ENCODE data around the gene TMEM235. TPM values are rescaled to one million over a fixed set of nuclear protein-coding genes. Genes with fewer than 3 reads are reported as not detected.
A peak's percentile ranks its signal among the peaks of the same experiment; 100 is the strongest.

TMEM235 gene
- total RNA-seq, 1 donor from 2014 or later: not detected

DNA sequence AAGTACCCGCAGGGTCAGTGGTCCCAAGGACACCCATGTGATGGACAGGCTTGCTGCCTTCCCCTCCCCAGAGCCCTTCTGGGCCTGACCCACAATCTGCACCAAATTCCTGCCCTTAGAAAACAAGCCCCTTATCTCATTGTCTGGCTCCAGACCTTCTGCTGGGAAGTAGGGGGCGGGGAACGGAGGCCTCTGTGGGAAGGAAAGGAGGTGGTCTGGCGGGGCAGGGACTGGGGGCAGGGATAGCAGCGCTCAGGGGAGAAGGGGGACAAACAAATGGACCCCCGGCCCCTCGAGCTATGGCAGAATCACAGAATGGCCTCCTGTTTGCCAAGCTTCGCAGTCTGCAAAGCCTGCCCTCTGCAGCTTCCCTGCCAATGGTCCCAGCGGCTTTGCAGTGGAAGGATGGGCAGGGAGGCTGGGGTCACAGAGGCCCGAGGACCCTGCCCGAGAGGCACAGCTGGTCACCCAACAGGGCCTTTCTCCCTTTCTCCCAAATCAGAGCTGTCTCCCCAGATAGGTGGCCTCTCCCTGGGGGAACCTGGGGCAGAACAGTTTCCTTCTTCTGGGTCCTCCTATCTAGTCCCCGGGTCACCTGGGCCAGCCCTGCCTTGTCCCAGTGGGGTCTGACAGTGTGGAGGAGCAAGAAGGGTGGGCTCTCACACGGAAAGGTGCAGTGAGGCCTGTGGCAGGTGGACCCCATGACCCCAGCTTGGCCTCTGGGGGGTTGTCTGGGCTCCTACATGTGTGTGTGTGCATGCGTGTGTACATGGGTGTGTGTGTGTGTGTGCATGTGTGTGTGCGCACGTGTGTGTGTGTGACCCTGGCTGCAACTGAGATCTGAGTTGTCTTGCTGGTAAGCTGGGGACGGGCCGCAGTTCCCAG, 25.5 kb downstream of the TMEM235 start:
- Histone ChIP-seq H3F3A (ENCODE audit: low read depth) (no peaks in the 10 kb centered on the region), H3K4me3 (no peak overlapping the region), H3K9me3 (ENCODE audit: low read depth) (no peaks in the 10 kb centered on the region), H3K79me2 (ENCODE audit: low read depth) (peaks cover 6% of the 10 kb centered on the region), H2AFZ (replicated peaks) (peak overlapping the region; percentile 52), H3K36me3 (no peaks in the 10 kb centered on the region), H3K27me3 (no peaks in the 10 kb centered on the region), H3K9ac (no peak overlapping the region), H4K20me1 (ENCODE audit: low read depth) (no peaks in the 10 kb centered on the region), H3K4me2 (peak overlapping the region; percentile 32), H3K4me1 (peaks cover 33% of the 10 kb centered on the region), H3K27ac (no peak overlapping the region)
- peak; percentile 51 for DNase-seq (ENCODE audit: low spot score)
- peak overlapping the region; percentile 38 for H3K4me3 Mint-ChIP-seq
- H3K36me3 Mint-ChIP-seq: no peaks in the 10 kb centered on the region
- peaks cover 34% of the 10 kb centered on the region for H3K4me1 Mint-ChIP-seq
- H3K27ac Mint-ChIP-seq: peak overlapping the region; percentile 79
- peaks cover 4% of the 10 kb centered on the region for H3K27me3 Mint-ChIP-seq (ENCODE audit: insufficient read depth, low read depth)
- TF ChIP-seq EZH2phosphoT487 (IDR thresholded peaks at IDR 0.05): no peak
- TF ChIP-seq EZH2 (IDR thresholded peaks at IDR 0.05): no peak
- no peak for TF ChIP-seq CTCF (IDR thresholded peaks at IDR 0.05)
- no peaks in the 10 kb centered on the region for H3K9me3 Mint-ChIP-seq

DNA sequence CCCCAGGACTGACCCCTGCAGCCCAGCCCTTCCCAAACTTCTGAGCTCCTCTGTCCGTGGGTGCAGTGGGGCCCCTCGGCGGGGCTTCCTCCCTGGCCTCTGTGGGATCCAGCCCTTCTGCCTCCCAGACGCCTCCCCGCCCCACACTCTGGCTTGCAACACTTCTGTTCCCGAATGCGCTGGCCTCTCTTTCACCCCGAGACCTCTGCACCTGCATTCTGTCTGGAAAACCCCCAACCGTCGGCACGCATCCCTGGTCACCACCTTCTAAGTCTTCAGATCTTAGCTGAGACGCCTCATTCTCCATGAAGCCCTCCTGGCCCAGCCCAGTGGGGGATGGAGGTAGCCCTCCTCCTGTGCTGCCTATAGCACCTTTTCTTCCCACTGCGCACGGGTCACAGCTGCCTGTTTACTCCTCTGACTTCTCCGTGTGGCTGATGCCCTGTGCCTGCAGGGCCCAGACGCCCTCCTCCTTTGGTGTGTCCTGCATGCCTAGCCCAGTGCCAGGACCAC, 26.4 kb downstream of the TMEM235 start:
- Histone ChIP-seq H3K4me3 (no peak overlapping the region), H3K36me3 (no peaks in the 10 kb centered on the region), H3K4me2 (peak overlapping the region; percentile 27), H2AFZ (replicated peaks) (no peak overlapping the region), H3K9ac (no peak overlapping the region), H3F3A (ENCODE audit: low read depth) (no peaks in the 10 kb centered on the region), H3K4me1 (peaks cover 33% of the 10 kb centered on the region), H3K9me3 (ENCODE audit: low read depth) (no peaks in the 10 kb centered on the region), H4K20me1 (ENCODE audit: low read depth) (no peaks in the 10 kb centered on the region), H3K27me3 (no peaks in the 10 kb centered on the region), H3K27ac (no peak overlapping the region), H3K79me2 (ENCODE audit: low read depth) (peaks cover 6% of the 10 kb centered on the region)
- DNase-seq (ENCODE audit: low spot score): no peak
- no peak for TF ChIP-seq CTCF (IDR thresholded peaks at IDR 0.05)
- no peak for TF ChIP-seq EZH2 (IDR thresholded peaks at IDR 0.05)
- no peak for TF ChIP-seq EZH2phosphoT487 (IDR thresholded peaks at IDR 0.05)
- Mint-ChIP-seq H3K9me3 (no peaks in the 10 kb centered on the region), H3K27ac (peak overlapping the region; percentile 88), H3K4me1 (peaks cover 33% of the 10 kb centered on the region), H3K27me3 (ENCODE audit: insufficient read depth, low read depth) (peaks cover 4% of the 10 kb centered on the region), H3K36me3 (no peaks in the 10 kb centered on the region), H3K4me3 (peak overlapping the region; percentile 48)

GRCh38 chr17:78258323-78259191, 27.1 kb downstream of the TMEM235 start:
- H3K79me2 ChIP-seq (ENCODE audit: low read depth): peaks cover 6% of the 10 kb centered on the region
- H2AFZ ChIP-seq (replicated peaks): no peak overlapping the region
- no peak for TF ChIP-seq CTCF (IDR thresholded peaks at IDR 0.05)
- TF ChIP-seq EZH2phosphoT487 (IDR thresholded peaks at IDR 0.05): no peak
- no peak for TF ChIP-seq EZH2 (IDR thresholded peaks at IDR 0.05)
- no peak overlapping the region for H3K4me3 ChIP-seq
- no peak overlapping the region for H3K9ac ChIP-seq
- peaks cover 33% of the 10 kb centered on the region for H3K4me1 ChIP-seq
- H3K36me3 ChIP-seq: no peaks in the 10 kb centered on the region
- no peaks in the 10 kb centered on the region for H3K27me3 ChIP-seq
- Mint-ChIP-seq H3K27ac (peak overlapping the region; percentile 33), H3K4me3 (no peak overlapping the region), H3K4me1 (peaks cover 35% of the 10 kb centered on the region), H3K9me3 (no peaks in the 10 kb centered on the region), H3K36me3 (no peaks in the 10 kb centered on the region), H3K27me3 (ENCODE audit: insufficient read depth, low read depth) (peaks cover 4% of the 10 kb centered on the region)
- no peaks in the 10 kb centered on the region for H4K20me1 ChIP-seq (ENCODE audit: low read depth)
- peak overlapping the region; percentile 27 for H3K4me2 ChIP-seq
- no peaks in the 10 kb centered on the region for H3K9me3 ChIP-seq (ENCODE audit: low read depth)
- no peak overlapping the region for H3K27ac ChIP-seq
- DNase-seq (ENCODE audit: low spot score): peak; percentile 8
- H3F3A ChIP-seq (ENCODE audit: low read depth): no peaks in the 10 kb centered on the region

Data from neural progenitor cell (in vitro differentiated cells).